HG03025 (cell line): ENCODE results near the gene FHAD1.

Source experiments
- ATAC-seq: cut with Tn5 transposase; IDR thresholded peaks from one replicate; pipeline ENCODE4 v1.9.1; 2021; ENCODE audit warnings: mild to moderate bottlenecking, moderate library complexity; ENCODE audit not compliant: unreplicated experiment, low FRiP score

FHAD1 gene

DNA sequence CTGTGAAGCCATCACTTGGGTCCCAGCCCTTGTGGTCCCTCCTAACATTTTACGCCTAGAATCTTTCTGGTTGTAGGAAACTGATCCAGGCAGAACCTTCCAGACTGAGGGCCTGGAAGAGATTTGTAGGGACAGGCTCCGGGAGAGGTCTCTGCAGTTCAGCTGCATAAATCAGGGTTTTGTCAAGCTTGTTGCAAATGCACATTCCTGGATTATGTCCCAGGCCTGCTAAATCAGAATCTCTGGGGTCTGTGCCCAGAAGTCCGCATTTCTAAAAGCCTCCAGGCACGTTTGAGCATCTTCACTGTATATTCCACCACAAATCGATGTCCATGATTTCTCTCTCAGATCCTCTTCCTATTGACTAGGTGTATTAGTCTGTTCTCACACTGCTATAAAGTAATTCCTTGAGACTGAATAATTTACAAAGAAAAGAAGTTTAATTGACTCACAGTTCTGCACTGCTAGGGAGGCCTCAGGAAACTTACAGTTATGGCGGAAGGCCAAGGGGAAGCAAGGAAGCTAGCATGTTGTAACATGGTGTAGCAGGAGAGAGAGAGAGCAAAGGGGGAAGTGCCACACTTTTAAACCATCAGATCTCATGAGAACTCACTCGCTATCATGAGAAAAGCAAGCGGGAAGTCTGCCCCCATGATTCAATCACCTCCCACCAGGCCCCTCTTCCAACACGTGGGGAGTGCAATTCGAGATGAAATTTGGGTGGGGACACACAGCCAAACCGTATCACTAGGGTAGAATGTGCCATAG is 1.2 kb upstream of the FHAD1 start:
- ATAC-seq, result no peak

GRCh38 chr1:15248216-15248615 is 1.2 kb downstream of the FHAD1 start:
- ATAC-seq, result no peak

GRCh38 chr1:15249081-15249480 is 2.1 kb downstream of the FHAD1 start:
- no peak for ATAC-seq

GRCh38 chr1:15251857-15252835 is 5.1 kb downstream of the FHAD1 start:
- no peak for ATAC-seq

DNA sequence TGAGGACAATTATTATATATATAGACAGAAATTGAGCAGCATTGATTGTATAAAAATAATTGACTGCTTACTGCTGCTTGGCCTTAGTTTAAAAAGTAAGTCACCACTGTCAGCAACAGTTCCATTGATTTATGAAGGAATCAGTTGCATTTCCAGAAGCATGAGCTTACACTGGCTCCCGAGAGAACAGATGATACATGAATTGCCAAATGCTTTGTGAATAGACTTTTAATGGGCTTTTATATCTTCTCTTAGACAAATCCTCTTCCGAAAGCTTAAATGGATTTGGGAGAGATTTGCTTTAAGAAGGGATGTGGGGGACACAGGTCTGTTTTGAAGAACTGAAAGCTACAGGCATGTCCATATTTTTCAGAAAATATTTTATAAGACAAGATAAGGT is 7.5 kb downstream of the FHAD1 start:
- ATAC-seq, result no peak

GRCh38 chr1:15255582-15256149 is 8.6 kb downstream of the FHAD1 start:
- no peak for ATAC-seq

DNA sequence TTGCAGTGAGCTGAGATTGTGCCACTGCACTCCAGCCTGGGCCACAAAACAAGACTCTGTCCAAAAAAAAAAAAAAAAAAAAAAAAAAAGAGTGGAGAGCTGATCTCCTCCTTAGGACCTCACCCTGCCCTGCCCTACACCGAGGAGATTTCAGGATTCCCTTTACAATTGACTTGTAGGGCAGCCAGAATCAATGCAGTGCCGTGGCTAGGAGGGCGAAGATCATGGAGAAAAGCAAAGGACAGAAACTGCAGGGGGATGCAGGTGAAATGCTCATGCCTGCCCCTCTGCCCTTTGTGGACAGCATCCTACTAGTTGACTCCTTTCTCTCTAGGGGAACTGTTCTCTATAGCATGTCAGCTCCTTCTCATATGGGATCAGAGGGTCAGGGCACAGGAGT is 9.6 kb downstream of the FHAD1 start:
- no peak for ATAC-seq

- no peak for ATAC-seq
Measured at GRCh38 chr1:15257309-15257708, 10.3 kb downstream of the FHAD1 start.

DNA sequence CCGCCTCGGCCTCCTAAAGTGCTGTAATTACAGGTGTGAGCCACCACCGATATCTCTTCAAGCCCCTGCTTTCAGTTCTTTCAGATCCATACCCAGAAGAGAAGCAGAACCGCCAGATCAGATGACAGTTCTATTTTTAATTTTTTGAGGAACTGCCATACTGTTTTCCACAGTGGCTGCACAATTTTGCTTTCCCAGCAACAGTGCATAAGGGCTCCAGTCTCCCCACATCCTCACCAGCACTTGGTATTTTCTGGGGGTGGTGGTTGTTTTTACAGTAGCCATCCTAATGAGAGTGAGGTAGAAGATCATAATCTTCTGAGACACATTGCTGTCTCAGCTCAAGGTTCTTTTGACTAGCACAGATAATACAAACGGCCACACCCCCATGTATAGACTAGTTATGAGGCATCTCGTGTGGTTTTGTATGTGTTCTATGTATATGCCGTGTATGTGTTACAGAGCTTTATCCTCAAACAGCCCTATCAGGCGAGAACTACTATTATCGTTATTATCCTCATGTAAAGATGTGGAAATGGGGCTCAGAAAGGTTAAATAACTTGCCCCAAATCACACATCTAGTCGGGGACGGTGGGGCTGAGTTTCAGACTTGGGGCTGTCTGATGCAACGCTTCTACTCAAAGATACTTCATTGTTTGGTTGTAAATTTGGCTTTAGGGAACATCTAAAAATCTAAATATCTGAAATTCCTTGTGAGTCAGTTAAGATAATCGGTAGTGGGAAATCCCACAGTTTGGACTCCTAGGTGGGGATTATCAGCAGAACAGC is 12.0 kb downstream of the FHAD1 start:
- no peak for ATAC-seq

- no peak for ATAC-seq
Measured at GRCh38 chr1:15259622-15260007, 12.6 kb downstream of the FHAD1 start.

DNA sequence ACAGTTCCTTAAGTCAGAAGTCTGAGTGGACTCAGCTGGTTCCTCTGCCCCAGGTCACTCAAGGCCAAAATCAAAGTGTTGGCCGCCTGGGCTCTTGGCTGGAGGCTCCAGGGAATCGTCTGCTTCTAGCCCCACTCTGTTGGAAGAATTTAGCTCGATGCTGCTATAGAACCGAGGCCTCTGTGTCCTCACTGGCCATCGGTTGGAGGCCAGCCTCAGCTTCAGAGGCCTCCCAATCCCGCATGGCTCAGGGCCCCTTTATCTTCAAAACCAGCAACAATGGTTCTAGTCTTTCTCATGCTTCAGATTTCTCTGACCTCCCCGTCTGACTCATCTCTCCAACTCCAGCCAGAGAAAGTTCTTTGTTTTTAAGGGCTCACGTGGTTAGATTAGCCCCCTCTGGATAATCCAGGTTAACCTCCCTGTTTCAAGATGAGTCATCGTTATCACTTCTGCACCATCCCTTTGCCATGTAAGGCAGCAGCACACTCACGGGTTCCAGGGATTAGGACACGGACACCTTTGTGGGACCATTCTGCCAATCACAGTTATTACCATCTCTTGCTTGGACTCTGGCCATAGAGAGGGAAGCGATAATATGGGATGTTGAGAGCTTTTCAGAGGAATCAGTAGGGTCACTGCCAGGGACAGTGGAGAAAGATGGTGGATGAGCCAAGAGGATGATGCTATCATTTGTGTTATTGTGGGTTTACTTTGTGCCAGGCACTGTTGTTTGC is 13.6 kb downstream of the FHAD1 start:
- ATAC-seq, result no peak

- ATAC-seq, result no peak
Measured at GRCh38 chr1:15261155-15262002, 14.4 kb downstream of the FHAD1 start.

DNA sequence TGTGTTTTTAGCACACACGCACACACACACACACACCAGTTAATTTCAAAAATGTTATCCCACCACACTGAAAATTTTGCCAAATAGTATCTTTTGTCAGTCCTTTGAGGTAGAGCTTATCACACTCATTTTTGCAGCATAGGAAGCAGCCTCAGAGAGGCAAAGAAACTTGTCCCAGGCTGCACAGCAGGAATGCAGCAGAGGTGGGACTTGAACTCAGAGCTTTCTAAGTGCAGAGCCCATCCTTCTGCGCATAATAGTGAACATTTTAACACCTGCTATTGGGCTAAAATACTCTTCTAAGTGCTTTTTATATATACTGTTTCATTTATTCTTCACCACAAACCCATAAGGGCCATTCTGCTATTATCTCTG is 15.0 kb downstream of the FHAD1 start:
- ATAC-seq, result no peak

DNA sequence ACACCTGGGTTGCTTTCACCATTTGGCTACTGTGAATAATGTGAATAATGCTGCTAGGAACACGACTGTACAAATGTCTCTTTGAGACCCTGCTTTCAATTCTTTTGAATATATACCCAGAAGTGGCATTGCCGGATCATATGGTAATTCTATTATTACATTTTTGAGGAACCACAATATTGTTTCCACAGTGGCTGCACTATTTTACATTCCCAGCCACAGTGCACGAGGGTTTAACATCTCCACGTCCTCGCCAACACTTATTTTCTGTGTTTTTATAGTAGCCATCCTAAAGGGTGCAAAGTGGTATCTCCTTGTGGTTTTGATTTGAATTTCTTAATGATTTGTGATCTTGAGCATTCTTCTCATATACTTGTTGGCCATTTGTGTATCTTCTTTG is 15.7 kb downstream of the FHAD1 start:
- ATAC-seq, result no peak

DNA sequence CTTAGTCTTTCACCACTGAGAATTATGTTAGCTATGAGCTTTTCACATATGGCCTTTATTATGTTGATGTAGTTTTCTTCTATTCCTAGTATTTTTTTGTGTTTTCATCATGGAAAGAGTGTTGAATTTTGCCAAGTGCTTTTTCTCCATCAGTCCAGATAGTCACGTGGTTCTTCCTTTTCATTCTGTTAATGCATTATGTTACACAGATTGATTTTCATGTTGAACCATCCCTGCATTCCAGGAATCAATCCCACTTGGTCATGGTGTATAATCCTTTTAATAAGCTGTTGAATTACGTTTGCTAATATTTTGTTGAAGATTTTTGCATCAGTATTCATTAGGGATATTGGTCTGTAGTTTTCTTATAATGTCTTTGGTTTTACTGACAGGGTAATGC is 17.7 kb downstream of the FHAD1 start:
- no peak for ATAC-seq

DNA sequence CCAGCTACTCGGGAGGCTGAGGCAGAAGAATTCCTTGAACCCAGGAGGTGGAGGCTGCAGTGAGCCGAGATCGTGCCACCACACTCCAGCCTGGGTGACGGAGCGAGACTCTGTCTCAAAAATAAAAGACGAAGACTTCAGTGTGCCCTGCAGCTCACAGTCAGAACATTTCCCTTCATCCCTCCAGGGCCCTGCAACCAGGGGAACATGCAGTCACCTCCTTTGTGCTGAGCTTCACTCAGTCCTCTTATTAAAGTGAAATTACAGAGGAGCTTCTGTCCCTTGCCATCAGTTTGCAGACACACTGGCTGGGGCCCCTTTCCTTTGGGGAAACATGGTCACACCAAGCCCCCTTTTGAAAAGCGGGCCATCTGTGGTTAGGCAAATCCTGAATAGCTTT is 24.2 kb downstream of the FHAD1 start:
- ATAC-seq, result no peak

DNA sequence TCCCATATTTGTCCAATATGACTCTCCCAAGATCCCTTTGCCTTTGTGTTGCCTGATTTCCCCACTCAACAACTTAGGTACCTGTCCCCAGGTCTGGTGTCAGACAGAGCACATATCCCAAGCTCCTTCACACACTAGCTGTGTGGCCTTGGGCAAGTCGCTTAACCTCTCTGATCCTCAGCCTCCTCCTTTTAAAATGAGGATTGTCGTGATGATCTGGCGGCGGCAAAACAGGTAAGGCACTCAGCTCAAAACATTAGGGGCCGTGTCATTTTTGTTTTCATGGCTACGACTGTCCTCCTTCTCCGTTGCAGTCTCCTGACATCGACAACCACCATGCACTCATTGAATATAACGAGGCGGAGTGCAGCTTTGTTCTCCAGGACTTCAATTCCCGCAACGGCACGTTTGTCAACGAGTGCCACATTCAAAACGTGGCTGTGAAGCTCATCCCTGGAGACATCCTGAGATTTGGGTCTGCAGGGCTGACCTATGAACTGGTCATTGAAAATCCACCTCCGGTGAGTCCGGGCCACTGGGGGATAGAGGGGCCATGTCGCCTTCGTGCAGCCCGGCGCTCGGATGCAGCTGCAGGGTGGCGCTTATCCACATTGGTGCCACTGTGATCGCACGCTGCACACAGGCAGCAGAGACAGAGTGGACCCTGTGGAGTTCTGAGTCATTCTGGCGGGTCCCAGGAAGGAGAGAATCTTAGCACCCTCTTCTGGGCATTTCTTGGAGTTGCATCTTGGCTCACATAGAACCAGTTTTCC is 25.2 kb downstream of the FHAD1 start:
- ATAC-seq, result no peak

- no peak for ATAC-seq
Measured at GRCh38 chr1:15272782-15273127, 25.7 kb downstream of the FHAD1 start.
